ENCODE data around the gene SLC43A3. TPM values are rescaled to one million over a fixed set of nuclear protein-coding genes. Genes with fewer than 3 reads are reported as not detected.
A peak's percentile ranks its signal among the peaks of the same experiment; 100 is the strongest.

Gene SLC43A3
- total and polyA plus RNA-seq, 9 of the 15 experiments (the other 6 are each of a cell fraction or from before 2014, with no cell fraction given) = 63.7 to 281 (median 139) TPM

DNA sequence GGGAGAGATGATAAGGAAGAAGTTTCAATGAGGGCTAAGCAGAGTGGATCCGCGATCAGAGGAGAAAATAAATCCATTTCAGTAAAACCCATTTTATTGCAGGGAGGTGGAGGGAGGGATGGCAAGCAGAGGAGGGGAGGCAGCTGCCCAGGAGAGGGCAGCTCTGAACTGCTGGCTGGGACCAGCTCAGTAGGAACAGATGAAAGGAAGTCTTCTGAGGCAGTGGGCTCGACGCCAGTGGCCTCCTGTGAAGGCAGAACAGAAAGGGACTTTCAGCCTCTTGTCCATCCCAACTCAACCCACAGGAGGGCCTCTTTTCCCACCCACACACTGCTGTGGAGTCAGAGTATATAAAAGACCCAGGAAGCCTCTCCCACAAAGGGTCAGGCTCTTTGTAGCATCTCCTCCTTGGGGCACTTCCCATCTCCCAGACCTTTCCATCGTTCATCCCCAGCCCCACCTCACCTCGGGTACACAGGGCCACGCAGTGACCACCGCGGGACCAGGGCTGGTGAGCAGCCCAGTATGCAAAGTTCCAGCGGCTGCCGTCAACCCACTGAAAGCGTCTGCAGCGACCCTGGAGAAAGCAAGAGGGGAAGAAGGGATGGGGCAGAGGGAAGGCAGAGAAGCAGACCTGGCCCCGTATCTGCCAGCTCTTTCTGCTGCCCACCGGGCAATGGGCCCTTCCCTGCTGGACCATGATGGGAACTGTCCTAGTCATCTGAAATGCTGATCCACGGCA, 39.5 kb downstream of the SLC43A3 start (continued):
- TF ChIP-seq ASH1L (IDR thresholded peaks at IDR 0.05; ENCODE audit: borderline replicate concordance, low read depth, partially characterized antibody) (no peak), FIP1L1 (IDR thresholded peaks at IDR 0.05; ENCODE audit: low read depth, low read length, poor library complexity, severe bottlenecking) (no peak), SIN3B (IDR thresholded peaks at IDR 0.05; ENCODE audit: low read depth) (no peak), NFIC (IDR thresholded peaks at IDR 0.05) (peak; percentile 55), ZNF586 (CRISPR knock-in tag; conservative IDR thresholded peaks at IDR 0.05) (no peak), ATF7 (IDR thresholded peaks at IDR 0.05) (no peak), FOXP1 (CRISPR knock-in tag; IDR thresholded peaks at IDR 0.05) (no peak), TAF9B (IDR thresholded peaks at IDR 0.05; ENCODE audit: partially characterized antibody) (no peak), ZNF354B (CRISPR knock-in tag; IDR thresholded peaks at IDR 0.05) (no peak), FOS (IDR thresholded peaks at IDR 0.05; ENCODE audit: extremely low read depth, insufficient read length) (no peak), CREBBP (IDR thresholded peaks at IDR 0.05; ENCODE audit: low read depth, low read length) (no peak), BRCA1 (IDR thresholded peaks at IDR 0.05) (no peak), BRCA1 (CRISPR knock-in tag; IDR thresholded peaks at IDR 0.05) (no peak), NFE2 (IDR thresholded peaks at IDR 0.05; ENCODE audit: low read depth) (no peak), FOXA3 (CRISPR knock-in tag; conservative IDR thresholded peaks at IDR 0.05 in 1 of 2, IDR thresholded peaks at IDR 0.05 in 1 of 2) (no peak), MED1 (CRISPR knock-in tag; IDR thresholded peaks at IDR 0.05; ENCODE audit: borderline replicate concordance) (no peak), ZBTB17 (CRISPR knock-in tag; IDR thresholded peaks at IDR 0.05) (no peak), ZC3H8 (IDR thresholded peaks at IDR 0.05) (no peak), ZNF644 (tag; IDR thresholded peaks at IDR 0.05; ENCODE audit: low read depth) (no peak), ZBTB34 (CRISPR knock-in tag; IDR thresholded peaks at IDR 0.05) (no peak)
- TF ChIP-seq, protein P1, sequence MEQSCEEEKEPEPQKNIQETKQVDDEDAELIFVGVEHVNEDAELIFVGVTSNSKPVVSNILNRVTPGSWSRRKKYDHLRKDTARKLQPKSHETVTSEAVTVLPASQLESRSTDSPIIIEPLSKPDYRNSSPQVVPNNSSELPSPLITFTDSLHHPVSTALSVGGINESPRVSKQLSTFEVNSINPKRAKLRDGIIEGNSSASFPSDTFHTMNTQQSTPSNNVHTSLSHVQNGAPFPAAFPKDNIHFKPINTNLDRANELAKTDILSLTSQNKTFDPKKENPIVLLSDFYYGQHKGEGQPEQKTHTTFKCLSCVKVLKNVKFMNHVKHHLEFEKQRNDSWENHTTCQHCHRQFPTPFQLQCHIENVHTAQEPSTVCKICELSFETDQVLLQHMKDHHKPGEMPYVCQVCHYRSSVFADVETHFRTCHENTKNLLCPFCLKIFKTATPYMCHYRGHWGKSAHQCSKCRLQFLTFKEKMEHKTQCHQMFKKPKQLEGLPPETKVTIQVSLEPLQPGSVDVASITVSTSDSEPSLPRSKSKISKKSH (CRISPR knock-in tag; IDR thresholded peaks at IDR 0.05) = no peak
- TF ChIP-seq, protein P2, sequence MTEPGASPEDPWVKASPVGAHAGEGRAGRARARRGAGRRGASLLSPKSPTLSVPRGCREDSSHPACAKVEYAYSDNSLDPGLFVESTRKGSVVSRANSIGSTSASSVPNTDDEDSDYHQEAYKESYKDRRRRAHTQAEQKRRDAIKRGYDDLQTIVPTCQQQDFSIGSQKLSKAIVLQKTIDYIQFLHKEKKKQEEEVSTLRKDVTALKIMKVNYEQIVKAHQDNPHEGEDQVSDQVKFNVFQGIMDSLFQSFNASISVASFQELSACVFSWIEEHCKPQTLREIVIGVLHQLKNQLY (CRISPR knock-in tag; conservative IDR thresholded peaks at IDR 0.05) = no peak
- TF ChIP-seq, protein P3, sequence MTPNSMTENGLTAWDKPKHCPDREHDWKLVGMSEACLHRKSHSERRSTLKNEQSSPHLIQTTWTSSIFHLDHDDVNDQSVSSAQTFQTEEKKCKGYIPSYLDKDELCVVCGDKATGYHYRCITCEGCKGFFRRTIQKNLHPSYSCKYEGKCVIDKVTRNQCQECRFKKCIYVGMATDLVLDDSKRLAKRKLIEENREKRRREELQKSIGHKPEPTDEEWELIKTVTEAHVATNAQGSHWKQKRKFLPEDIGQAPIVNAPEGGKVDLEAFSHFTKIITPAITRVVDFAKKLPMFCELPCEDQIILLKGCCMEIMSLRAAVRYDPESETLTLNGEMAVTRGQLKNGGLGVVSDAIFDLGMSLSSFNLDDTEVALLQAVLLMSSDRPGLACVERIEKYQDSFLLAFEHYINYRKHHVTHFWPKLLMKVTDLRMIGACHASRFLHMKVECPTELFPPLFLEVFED (CRISPR knock-in tag; conservative IDR thresholded peaks at IDR 0.05) = no peak
- TF ChIP-seq, protein P4, sequence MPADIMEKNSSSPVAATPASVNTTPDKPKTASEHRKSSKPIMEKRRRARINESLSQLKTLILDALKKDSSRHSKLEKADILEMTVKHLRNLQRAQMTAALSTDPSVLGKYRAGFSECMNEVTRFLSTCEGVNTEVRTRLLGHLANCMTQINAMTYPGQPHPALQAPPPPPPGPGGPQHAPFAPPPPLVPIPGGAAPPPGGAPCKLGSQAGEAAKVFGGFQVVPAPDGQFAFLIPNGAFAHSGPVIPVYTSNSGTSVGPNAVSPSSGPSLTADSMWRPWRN (IDR thresholded peaks at IDR 0.05; ENCODE audit: low read depth) = no peak
- TF ChIP-seq, protein P5, sequence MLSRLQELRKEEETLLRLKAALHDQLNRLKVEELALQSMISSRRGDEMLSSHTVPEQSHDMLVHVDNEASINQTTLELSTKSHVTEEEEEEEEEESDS (CRISPR knock-in tag; IDR thresholded peaks at IDR 0.05) = no peak

Data from K562 (cell line).